Stomach (tissue), 4 donors: ENCODE measurements around the gene XG.
"Not testable (repeated sequence)": the region's sequence is repeated elsewhere in the genome, so short reads cannot be mapped to it uniquely, and the experiment has no call there.

Experiments used
- CTCF ChIP-seq, 7 experiments: fragments of 450-650 bp in 4 of 7; fragments of 200-600 bp in 3 of 7; sonication (generic) in 3 of 7; IDR thresholded peaks; one replicate each; pipeline ENCODE4 v1.5.1; 2016 to 2019; ENCODE audit warnings: antibody characterized with exemption in 7 of 7, control low read depth in 2 of 7, mild to moderate bottlenecking in 1 of 7
- POLR2A ChIP-seq, 4 donors: fragments of 450-650 bp; IDR thresholded peaks; one replicate each; pipeline ENCODE4 v1.6.1; 2016; ENCODE audit warnings: antibody characterized with exemption in 4 of 4, control low read depth in 2 of 4, mild to moderate bottlenecking in 1 of 4, moderate library complexity in 1 of 4
- POLR2AphosphoS5 ChIP-seq, 3 donors: sonication (generic); formaldehyde crosslinking; IDR thresholded peaks; one replicate each; pipeline ENCODE4 v1.6.1; 2016; ENCODE audit warnings: antibody characterized with exemption in 3 of 3

GRCh38 chrX:2804858-2805257, 53.0 kb downstream of the XG start:
- TF ChIP-seq CTCF, POLR2A, POLR2AphosphoS5 (IDR thresholded peaks at IDR 0.05): not testable (repeated sequence)
